Endothelial cell of umbilical vein (primary cell): ENCODE data around the gene PRDM10. TPM values are rescaled to one million over a fixed set of nuclear protein-coding genes. Genes with fewer than 3 reads are reported as not detected.

Experiments
- Bru-seq: library from RNA; stranded (reverse); fragments of 400-500 nt; gene quantifications from one replicate; lab custom pipeline; 2021; lab: Mats Ljungman, UMichigan
- BruChase-seq, 2 experiments: library from RNA; stranded (reverse); fragments of 400-500 nt; gene quantifications; one replicate each; lab custom pipeline; 2021; lab: Mats Ljungman, UMichigan
- BruUV-seq: library from RNA; stranded (reverse); fragments of 400-500 nt; replicated peaks from 2 replicates; lab custom pipeline; 2021; lab: Mats Ljungman, UMichigan
- CTCF ChIA-PET: fragments of 300-600, 350-600 bp; sonication (Branson Sonifier 250); formaldehyde crosslinking; loops from one replicate; lab custom pipeline; 2021; ENCODE audit warnings: antibody characterized with exemption, inconsistent platforms; lab: Charles Lee
- POLR2A ChIA-PET: fragments of 300-600, 350-600 bp; sonication (Branson Sonifier 250); formaldehyde crosslinking; loops from one replicate; lab custom pipeline; 2021; ENCODE audit warnings: antibody characterized with exemption, inconsistent platforms; lab: Charles Lee
- DNase-seq: peaks from one replicate; pipeline ENCODE4 v3.0.0-alpha.2; 2011; ENCODE audit warnings: low read depth, low spot score
- FAIRE-seq: peaks from 2 replicates; lab custom pipeline; 2011; peaks lifted over from hg19 to GRCh38; lab: Jason Lieb, UNC
- H2AFZ ChIP-seq: 2 replicates; pipeline ENCODE4 v1.6.0; 2012; ENCODE audit warnings: low read depth, low read length, control low read depth, inconsistent platforms
- H3K27ac ChIP-seq: 2 replicates; pipeline ENCODE4 v1.5.1; 2011; ENCODE audit warnings: low read depth, mild to moderate bottlenecking, control low read depth, low read length, moderate library complexity; ENCODE audit not compliant: insufficient read depth
- H3K27me3 ChIP-seq, 2 experiments: 2 replicates each; pipeline versions ENCODE4 v1.6.0 to v1.6.1; 2011; ENCODE audit warnings: low read length in 2 of 2, mixed read lengths in 1 of 2; ENCODE audit not compliant: control insufficient read depth in 2 of 2, insufficient read depth in 2 of 2
- H3K36me3 ChIP-seq, 2 experiments: 2 replicates in 1 of 2; 3 replicates in 1 of 2; pipeline ENCODE4 v1.5.1; 2011; ENCODE audit warnings: low read length in 2 of 2, mild to moderate bottlenecking in 1 of 2, moderate library complexity in 1 of 2; ENCODE audit not compliant: control insufficient read depth in 2 of 2, insufficient read depth in 2 of 2; ENCODE audit errors: extremely low read depth in 1 of 2
- H3K4me1 ChIP-seq: 3 replicates; pipeline ENCODE4 v1.5.1; 2011; ENCODE audit warnings: mild to moderate bottlenecking, low read length; ENCODE audit not compliant: control insufficient read depth, insufficient read depth; ENCODE audit errors: extremely low read depth
- H3K4me2 ChIP-seq: 2 replicates; pipeline ENCODE4 v1.6.1; 2011; ENCODE audit warnings: low read length, control low read depth, mixed read lengths; ENCODE audit not compliant: insufficient read depth
- H3K4me3 ChIP-seq, 3 experiments: fragments of 200-600 bp in 1 of 3; sonication (generic), shearing (Covaris generic) in 1 of 3; replicated peaks in 1 of 3; 2 replicates each; pipeline ENCODE4 v1.5.1; 2011 to 2016; ENCODE audit warnings: control low read depth in 3 of 3, low read length in 3 of 3, mild to moderate bottlenecking in 2 of 3, inconsistent platforms in 1 of 3, low read depth in 1 of 3, moderate library complexity in 1 of 3; ENCODE audit not compliant: insufficient read depth in 1 of 3
- H3K79me2 ChIP-seq: 2 replicates; pipeline ENCODE4 v1.6.0; 2012; ENCODE audit warnings: low read length, inconsistent platforms; ENCODE audit not compliant: control insufficient read depth, insufficient read depth
- H3K9ac ChIP-seq: replicated peaks from 2 replicates; pipeline ENCODE3; 2011; ENCODE audit warnings: low read length, control low read depth; ENCODE audit not compliant: insufficient read depth; ENCODE audit errors: extremely low read depth
- H3K9me1 ChIP-seq: replicated peaks from 3 replicates; pipeline ENCODE4 v1.6.0; 2011; ENCODE audit warnings: mild to moderate bottlenecking, low read length; ENCODE audit not compliant: control insufficient read depth, insufficient read depth; ENCODE audit errors: extremely low read depth
- H3K9me3 ChIP-seq: replicated peaks from 2 replicates; pipeline ENCODE4 v1.5.1; 2012; ENCODE audit warnings: low read length, inconsistent platforms; ENCODE audit not compliant: control insufficient read depth, insufficient read depth
- H4K20me1 ChIP-seq: replicated peaks from 2 replicates; pipeline ENCODE3; 2011; ENCODE audit warnings: mild to moderate bottlenecking, low read length; ENCODE audit not compliant: control insufficient read depth, insufficient read depth; ENCODE audit errors: extremely low read depth
- EZH2 ChIP-seq: IDR thresholded peaks from 2 replicates; pipeline ENCODE4 v1.6.1; 2012; ENCODE audit warnings: borderline replicate concordance, low read depth, mild to moderate bottlenecking, moderate library complexity, low read length, inconsistent platforms; ENCODE audit not compliant: severe bottlenecking
- FOS ChIP-seq: IDR thresholded peaks from 2 replicates; pipeline ENCODE4 v1.6.1; 2011; ENCODE audit warnings: mild to moderate bottlenecking, low read length, moderate library complexity, borderline replicate concordance; ENCODE audit not compliant: insufficient read depth
- GATA2 ChIP-seq: IDR thresholded peaks from 2 replicates; pipeline ENCODE4 v1.7.0; 2011; ENCODE audit warnings: low read depth, mild to moderate bottlenecking, moderate library complexity, mixed read lengths, low read length; ENCODE audit not compliant: insufficient read length, insufficient read depth
- JUN ChIP-seq: IDR thresholded peaks from 2 replicates; pipeline ENCODE4 v1.6.1; 2011; ENCODE audit warnings: borderline replicate concordance, low read depth; ENCODE audit not compliant: insufficient read length, insufficient read depth
- MYC ChIP-seq: IDR thresholded peaks from one replicate; pipeline ENCODE4 v1.6.1; 2011; ENCODE audit warnings: mild to moderate bottlenecking, low read depth, low read length
- POLR2A ChIP-seq: IDR thresholded peaks from 2 replicates; pipeline ENCODE4 v1.6.1; 2012; ENCODE audit warnings: low read depth, mild to moderate bottlenecking, control low read depth, low read length
- POLR2AphosphoS5 ChIP-seq: IDR thresholded peaks from 2 replicates; pipeline ENCODE4 v1.6.1; 2012; ENCODE audit warnings: low read depth, mild to moderate bottlenecking, control low read depth, low read length, moderate library complexity; ENCODE audit not compliant: insufficient read depth
- dilution Hi-C: fragments of 300-500 bp; cut with MboI; formaldehyde crosslinking; loops from one replicate; pipeline ENCODE4 v1.15.0; 2019; ENCODE audit warnings: low sequenced_read_pairs; ENCODE audit not compliant: extremely low pct_ligation_motif_present
- intact Hi-C: fragments of 100-400 bp; cut with micrococcal nuclease; formaldehyde crosslinking; loops from one replicate; pipeline ENCODE4 v1.10.0; 2022
- long read RNA-seq: library from polyadenylated mRNA; stranded (forward); transcript quantifications from one replicate; pipeline ENCODE4 v2.0.0, GENCODE V29; 2021
- polyA minus RNA-seq, 3 experiments: library from RNA; depleted of rRNA, polyadenylated mRNA; stranded (reverse); fragments of >200 nt; gene quantifications; 1 replicate in 1 of 3; 2 replicates in 2 of 3; pipeline ENCODE4 v1.2.3, GENCODE V29; 2011
- polyA plus RNA-seq, 4 experiments: library from polyadenylated mRNA; depleted of rRNA in 3 of 4; stranded (reverse) in 3 of 4; unstranded in 1 of 4; fragments of >200 nt; gene quantifications; 2 replicates each; pipeline versions ENCODE4 v1.2.1 to v1.2.3, GENCODE V29; 2011 to 2012; ENCODE audit warnings: missing spikeins in 1 of 4
- total RNA-seq: library from RNA; stranded (reverse); gene quantifications from 2 replicates; pipeline ENCODE4 v1.2.3, GENCODE V29; 2021
- TF ChIP-seq, protein P1 (sequence below), 2 donors: IDR thresholded peaks; 1 replicate in 1 of 2; 2 replicates in 1 of 2; pipeline ENCODE4 v1.5.1; 2011; ENCODE audit warnings: low read length in 2 of 2, mild to moderate bottlenecking in 2 of 2, moderate library complexity in 2 of 2, control low read depth in 1 of 2, inconsistent platforms in 1 of 2, low read depth in 1 of 2; ENCODE audit not compliant: insufficient read depth in 1 of 2; ENCODE audit errors: extremely low read depth in 1 of 2
- TF ChIP-seq, protein P2 (sequence below): IDR thresholded peaks from 2 replicates; pipeline ENCODE4 v1.6.1; 2011; ENCODE audit not compliant: insufficient read depth, insufficient read length

Gene PRDM10
- 10.2 and 13.0 TPM in 2 replicates for total RNA-seq
- polyA plus RNA-seq: 9.6 TPM in 2 replicates
- 3.6 and 4.1 TPM in 2 replicates for polyA plus RNA-seq (2011; cell fraction: cytosol; rRNA removed)
- polyA plus RNA-seq (2011; cell fraction: nucleus; rRNA removed): 17.7 and 21.4 TPM in 2 replicates
- 5.5 TPM in 2 replicates for polyA plus RNA-seq (2012)
- polyA minus RNA-seq: 20.2 and 25.9 TPM in 2 replicates
- 5.9 TPM for polyA minus RNA-seq (2011; cell fraction: cytosol; rRNA and poly(A)+ RNA removed)
- 15.3 and 33.4 TPM in 2 replicates for polyA minus RNA-seq (2011; cell fraction: nucleus; rRNA and poly(A)+ RNA removed)
- Bru-seq, nascent RNA: percentile 68 among the genes with signal in this experiment
- percentile 73 among the genes with signal in this experiment for BruChase-seq, experiment 1, labeled RNA remaining after a 6-hour chase
- percentile 73 among the genes with signal in this experiment for BruChase-seq, experiment 2, labeled RNA remaining after a 2-hour chase
- long read RNA-seq, partial matches to known transcripts: 4 of 8 reads
- long read RNA-seq, other reads (novel, unspliced or antisense): 4 of 8 reads

GRCh38 chr11:130002352-130002845, at the start of gene PRDM10:
PRDM10 (minus strand) TSS chr11:130002835; CDS start chr11:129960964, 41,871 bp downstream.
- peaks cover 30% of the 10 kb centered on the region for H3K79me2 ChIP-seq
- peak within 1 kb of the TSS; percentile 3 to 94 (median 78) for H3K4me3 ChIP-seq
- dilution Hi-C loops (no loop called here), intact Hi-C loops (loop anchor here (1.0 to 2.0 kb wide), 3 partner anchors 52 to 79 kb away; partner anchors contain the start of gene APLP2)
- H3K4me2 ChIP-seq: peak within 1 kb of the TSS; percentile 88
- H3K27me3 ChIP-seq: no peaks in the 10 kb centered on the region
- H3K4me1 ChIP-seq: peaks cover 9% of the 10 kb centered on the region
- H2AFZ ChIP-seq: peak within 1 kb of the TSS; percentile 76
- no TSS peak for BruUV-seq
- peak within 1 kb of the TSS; percentile 92 for H3K27ac ChIP-seq
- no peaks in the 10 kb centered on the region for H4K20me1 ChIP-seq
- ChIA-PET POLR2A (interaction anchor here (0.6 to 3.3 kb wide), 15 partner anchors 20 to 1259 kb away, joined by 3 to 45 read pairs (median 5); partner anchors contain the start of gene APLP2), CTCF (interaction anchor here (0.6 to 4.7 kb wide), 15 partner anchors 10 to 259 kb away, joined by 3 to 48 read pairs (median 5); partner anchors contain the start of gene APLP2)
- no peak for DNase-seq
- FAIRE-seq: no peak
- no peaks in the 10 kb centered on the region for H3K9me1 ChIP-seq
- H3K9ac ChIP-seq: peak within 1 kb of the TSS; percentile 94
- H3K36me3 ChIP-seq: no peaks in the 10 kb centered on the region
- TF ChIP-seq POLR2AphosphoS5 (peak; percentile 78), JUN (no peak), POLR2A (peak; percentile 63)
- H3K9me3 ChIP-seq: no peaks in the 10 kb centered on the region

DNA sequence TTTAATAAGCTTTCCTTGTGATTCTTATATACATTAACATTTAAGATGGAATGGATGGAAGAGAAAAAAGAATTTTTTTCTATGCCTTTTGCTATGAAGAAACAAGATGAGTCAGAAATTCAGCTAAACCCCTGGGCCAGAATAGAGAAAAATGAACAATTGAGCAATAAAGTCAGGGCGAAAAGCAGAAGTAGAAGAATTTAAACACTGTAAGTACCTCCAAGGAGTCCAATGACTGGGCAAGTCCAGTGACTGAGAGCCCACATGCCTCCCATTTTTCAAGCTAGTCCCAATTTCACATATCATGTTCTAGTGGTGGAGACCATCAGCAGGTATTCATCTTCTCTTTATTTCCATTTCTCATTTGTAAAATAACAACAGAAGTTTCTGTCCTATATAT, 48.4 kb upstream of the PRDM10 start:
- Histone ChIP-seq H3K9ac (no peak overlapping the region), H3K4me1 (no peaks in the 10 kb centered on the region), H3K27me3 (no peaks in the 10 kb centered on the region), H3K4me2 (no peak overlapping the region), H4K20me1 (no peaks in the 10 kb centered on the region), H3K36me3 (no peaks in the 10 kb centered on the region), H3K4me3 (no peak overlapping the region), H3K79me2 (no peaks in the 10 kb centered on the region), H2AFZ (no peak overlapping the region), H3K9me3 (no peaks in the 10 kb centered on the region), H3K9me1 (no peaks in the 10 kb centered on the region), H3K27ac (no peak overlapping the region)
- ChIA-PET POLR2A (no interaction called here), CTCF (no interaction called here)
- intact Hi-C loops (no loop called here), dilution Hi-C loops (no loop called here)
- DNase-seq (no peak), FAIRE-seq (no peak)
- TF ChIP-seq POLR2A: no peak
- no peak for TF ChIP-seq FOS
- no peak for TF ChIP-seq EZH2
- no peak for TF ChIP-seq GATA2
- TF ChIP-seq, protein P1, sequence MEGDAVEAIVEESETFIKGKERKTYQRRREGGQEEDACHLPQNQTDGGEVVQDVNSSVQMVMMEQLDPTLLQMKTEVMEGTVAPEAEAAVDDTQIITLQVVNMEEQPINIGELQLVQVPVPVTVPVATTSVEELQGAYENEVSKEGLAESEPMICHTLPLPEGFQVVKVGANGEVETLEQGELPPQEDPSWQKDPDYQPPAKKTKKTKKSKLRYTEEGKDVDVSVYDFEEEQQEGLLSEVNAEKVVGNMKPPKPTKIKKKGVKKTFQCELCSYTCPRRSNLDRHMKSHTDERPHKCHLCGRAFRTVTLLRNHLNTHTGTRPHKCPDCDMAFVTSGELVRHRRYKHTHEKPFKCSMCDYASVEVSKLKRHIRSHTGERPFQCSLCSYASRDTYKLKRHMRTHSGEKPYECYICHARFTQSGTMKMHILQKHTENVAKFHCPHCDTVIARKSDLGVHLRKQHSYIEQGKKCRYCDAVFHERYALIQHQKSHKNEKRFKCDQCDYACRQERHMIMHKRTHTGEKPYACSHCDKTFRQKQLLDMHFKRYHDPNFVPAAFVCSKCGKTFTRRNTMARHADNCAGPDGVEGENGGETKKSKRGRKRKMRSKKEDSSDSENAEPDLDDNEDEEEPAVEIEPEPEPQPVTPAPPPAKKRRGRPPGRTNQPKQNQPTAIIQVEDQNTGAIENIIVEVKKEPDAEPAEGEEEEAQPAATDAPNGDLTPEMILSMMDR (IDR thresholded peaks at IDR 0.05; ENCODE audit: extremely low read depth in 1 of 2, insufficient read depth in 1 of 2, low read depth in 1 of 2, low read length in 2 of 2): no peak
- no peak for TF ChIP-seq POLR2AphosphoS5
- TF ChIP-seq, protein P2, sequence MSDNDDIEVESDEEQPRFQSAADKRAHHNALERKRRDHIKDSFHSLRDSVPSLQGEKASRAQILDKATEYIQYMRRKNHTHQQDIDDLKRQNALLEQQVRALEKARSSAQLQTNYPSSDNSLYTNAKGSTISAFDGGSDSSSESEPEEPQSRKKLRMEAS: no peak
- no peak for TF ChIP-seq MYC
- no peak for TF ChIP-seq JUN
- no TSS peak for BruUV-seq
